GM04503 (cell line): ENCODE measurements around the gene IFT74.

ENCODE experiments used
- DNase-seq: peaks from one replicate; pipeline ENCODE4 v3.0.0-alpha.2; 2012; ENCODE audit warnings: low read depth

Gene IFT74

GRCh38 chr9:26974927-26975326 is 18.7 kb downstream of the IFT74 start:
- no peak for DNase-seq

GRCh38 chr9:26975728-26976707 is 19.8 kb downstream of the IFT74 start:
- DNase-seq, result no peak

DNA sequence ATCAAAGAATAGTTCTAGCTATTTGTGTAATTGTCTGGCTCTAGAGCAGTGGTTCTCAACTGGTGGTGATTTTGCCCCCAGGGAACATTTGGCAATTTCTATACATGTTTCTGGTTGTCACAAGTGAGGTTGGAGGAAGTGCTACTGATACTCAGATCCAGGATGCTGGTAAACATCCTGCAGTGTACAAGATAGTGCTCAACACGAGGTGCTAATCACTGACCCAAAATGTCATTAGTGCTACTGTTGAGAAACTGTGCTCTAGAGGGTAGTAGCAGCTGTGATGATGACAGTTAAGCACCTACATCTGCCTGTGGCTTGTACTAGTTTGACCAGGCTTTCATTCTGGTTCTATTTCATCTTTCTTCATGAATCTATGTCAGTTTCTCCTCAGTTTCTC is 27.1 kb downstream of the IFT74 start:
- DNase-seq, result no peak

DNA sequence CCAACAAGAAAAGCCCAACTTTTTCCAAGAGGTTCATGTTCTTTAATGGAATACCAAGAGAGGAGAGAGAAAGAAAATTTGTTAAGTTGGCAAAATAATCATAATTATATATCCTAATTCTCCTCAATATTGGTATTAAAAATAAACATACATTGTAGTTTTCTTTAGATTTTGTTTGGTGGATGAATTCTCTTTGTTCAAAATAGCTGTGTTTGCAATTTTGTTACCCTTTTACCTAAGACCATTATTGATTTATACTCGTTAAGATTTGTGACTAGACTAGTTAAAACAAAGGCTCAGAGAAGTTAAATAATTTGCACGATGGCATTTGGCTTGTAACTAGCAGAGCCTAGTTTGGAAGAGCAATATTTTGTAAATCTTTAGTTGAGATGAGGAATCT is 39.6 kb downstream of the IFT74 start:
- DNase-seq, result no peak

- DNase-seq, result no peak
Measured at GRCh38 chr9:27003426-27004077, 47.3 kb downstream of the IFT74 start.

DNA sequence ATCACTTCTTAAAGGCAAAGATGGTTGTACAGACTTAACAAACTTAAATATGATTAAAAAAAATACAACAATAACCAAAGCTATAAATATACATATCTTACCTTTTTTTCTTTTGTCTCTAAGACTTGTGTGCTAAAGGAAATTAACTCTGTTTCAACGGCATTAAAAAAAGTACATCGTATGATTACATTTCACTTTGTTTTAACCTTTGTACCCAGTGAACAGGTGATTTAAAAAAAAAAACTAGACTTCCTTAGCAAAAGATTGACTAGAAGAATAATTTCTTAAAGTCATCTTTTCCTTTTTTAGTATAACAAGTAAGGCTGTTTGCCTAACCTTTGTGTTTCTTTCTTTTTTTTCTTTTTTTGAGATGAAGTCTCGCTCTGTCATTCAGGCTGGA is 49.3 kb downstream of the IFT74 start, which contains the start of gene LRRC19:
Gene LRRC19, minus strand, starts transcription at position 182 of the 400 bp plus-strand sequence. CDS start 5,978 bp downstream, outside the sequence.
- no peak for DNase-seq

GRCh38 chr9:27019589-27019988 is 63.4 kb downstream of the IFT74 start:
- DNase-seq, result no peak

- no peak for DNase-seq
Measured at GRCh38 chr9:27022920-27023319, 66.7 kb downstream of the IFT74 start.

DNA sequence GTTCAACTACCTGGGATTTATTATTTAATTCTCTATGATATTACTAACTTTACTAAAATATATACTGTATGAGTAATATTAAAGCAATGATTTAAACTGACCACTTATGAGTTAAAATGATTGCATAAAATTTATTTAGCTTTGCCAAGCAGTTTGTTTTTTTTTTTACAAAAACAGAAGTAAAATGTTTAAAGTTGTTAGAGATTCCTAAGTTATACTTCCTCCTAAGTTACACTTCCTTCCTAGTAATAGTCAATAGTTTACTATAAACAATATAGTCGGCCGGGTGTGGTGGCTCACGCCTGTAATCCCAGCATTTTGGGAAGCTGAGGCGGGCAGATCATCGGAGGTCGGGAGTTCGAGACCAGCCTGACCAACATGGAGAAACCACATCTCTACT is 73.0 kb downstream of the IFT74 start:
- DNase-seq, result no peak

- DNase-seq, result peak; percentile 0
Measured at GRCh38 chr9:27033815-27034403, 77.7 kb downstream of the IFT74 start.

- no peak for DNase-seq
Measured at GRCh38 chr9:27037499-27037898, 81.3 kb downstream of the IFT74 start.

- no peak for DNase-seq
Measured at GRCh38 chr9:27041746-27042145, 85.5 kb downstream of the IFT74 start.

DNA sequence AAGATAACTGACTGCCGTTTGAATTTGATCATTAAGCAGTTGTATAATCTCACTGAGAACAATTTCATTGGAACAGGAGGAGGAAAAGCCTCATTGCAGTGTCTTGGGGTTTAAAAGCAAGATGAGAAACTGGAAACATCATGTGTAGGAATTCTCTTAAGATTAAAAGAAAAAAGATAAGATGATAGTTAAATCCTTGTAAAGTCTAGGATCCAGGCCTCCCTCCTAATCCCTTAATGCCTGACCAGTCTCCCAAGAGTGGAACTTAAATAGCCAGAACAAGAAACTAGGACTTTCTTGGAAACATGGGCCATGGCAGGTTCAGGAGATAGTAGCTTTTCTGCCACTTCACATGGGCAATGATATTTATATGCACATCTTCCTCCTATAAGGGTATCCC is 86.3 kb downstream of the IFT74 start:
- no peak for DNase-seq

GRCh38 chr9:27043176-27043575 is 87.0 kb downstream of the IFT74 start:
- no peak for DNase-seq

- no peak for DNase-seq
Measured at GRCh38 chr9:27047136-27047535, 90.9 kb downstream of the IFT74 start.

- no peak for DNase-seq
Measured at GRCh38 chr9:27053369-27054022, 97.3 kb downstream of the IFT74 start.

GRCh38 chr9:27054125-27054524 is 97.9 kb downstream of the IFT74 start:
- DNase-seq, result no peak

DNA sequence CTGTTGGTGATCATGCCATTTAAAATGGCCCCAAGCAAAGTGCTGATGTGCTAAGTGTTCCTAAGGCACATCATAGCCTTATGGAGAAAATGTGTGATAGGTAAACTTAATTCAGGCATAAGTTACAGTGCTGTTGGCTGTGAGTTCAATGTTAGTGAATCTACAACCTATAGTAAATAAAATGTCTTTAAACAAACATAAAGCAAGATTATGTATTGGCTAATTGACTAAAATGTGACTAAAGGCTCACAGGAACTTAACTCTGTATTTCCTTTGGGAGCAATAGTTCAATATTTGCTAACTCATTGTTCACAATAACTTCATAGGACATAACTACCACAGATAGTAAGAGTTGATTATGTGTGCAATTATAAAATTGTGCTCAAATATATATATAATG is 98.6 kb downstream of the IFT74 start:
- no peak for DNase-seq

- no peak for DNase-seq
Measured at GRCh38 chr9:27059412-27059811, 103.2 kb downstream of the IFT74 start.

- DNase-seq, result no peak
Measured at GRCh38 chr9:27059907-27060306, 103.7 kb downstream of the IFT74 start.

- DNase-seq, result no peak
Measured at GRCh38 chr9:27065288-27065687, 109.1 kb downstream of the IFT74 start.
